Left ventricle myocardium inferior (tissue), 1 donor: Measurements from ENCODE around the gene RPS6KB2. TPM values are rescaled to one million over a fixed set of nuclear protein-coding genes. Genes with fewer than 3 reads are reported as not detected.

ENCODE experiments used
- DNase-seq: peaks from one replicate; pipeline ENCODE4 v3.0.0-alpha.2; 2020
- H3K27ac ChIP-seq: fragments of 200-600 bp; replicated peaks from 2 replicates; pipeline ENCODE4 v1.8.0; 2021
- H3K27me3 ChIP-seq: fragments of 200-600 bp; 2 replicates; pipeline ENCODE4 v1.8.0; 2021; ENCODE audit warnings: low read depth
- H3K36me3 ChIP-seq: fragments of 200-600 bp; 2 replicates; pipeline ENCODE4 v1.8.0; 2021
- H3K4me1 ChIP-seq: fragments of 200-600 bp; 2 replicates; pipeline ENCODE4 v1.8.0; 2021
- H3K4me3 ChIP-seq: fragments of 200-600 bp; 2 replicates; pipeline ENCODE4 v1.8.0; 2021; ENCODE audit warnings: mild to moderate bottlenecking, moderate library complexity
- H3K9me3 ChIP-seq: fragments of 200-600 bp; replicated peaks from 2 replicates; pipeline ENCODE4 v1.8.0; 2021
- intact Hi-C: fragments of 100-400 bp; cut with micrococcal nuclease; formaldehyde crosslinking; loops from one replicate; pipeline ENCODE4 v1.11.0; 2022
- total RNA-seq: library from RNA; stranded (reverse); fragmentation: NEBNext Ultra II Directional; extraction: Animal tissue kit (Norgen Biotek cat#: 25700); gene quantifications from one replicate; pipeline ENCODE4 v1.2.1, GENCODE V29; 2021
- TF ChIP-seq, protein P1 (sequence below): fragments of 200-600 bp; IDR thresholded peaks from 2 replicates; pipeline ENCODE4 v1.8.0; 2021; ENCODE audit warnings: antibody characterized with exemption, mild to moderate bottlenecking, borderline replicate concordance
- donor health status: DM: no; HTN: yes; CAD: no; lungs with severe emphysema.

The RPS6KB2 gene
- total RNA-seq, 1 donor from 2014 or later, result 21.3 TPM

DNA sequence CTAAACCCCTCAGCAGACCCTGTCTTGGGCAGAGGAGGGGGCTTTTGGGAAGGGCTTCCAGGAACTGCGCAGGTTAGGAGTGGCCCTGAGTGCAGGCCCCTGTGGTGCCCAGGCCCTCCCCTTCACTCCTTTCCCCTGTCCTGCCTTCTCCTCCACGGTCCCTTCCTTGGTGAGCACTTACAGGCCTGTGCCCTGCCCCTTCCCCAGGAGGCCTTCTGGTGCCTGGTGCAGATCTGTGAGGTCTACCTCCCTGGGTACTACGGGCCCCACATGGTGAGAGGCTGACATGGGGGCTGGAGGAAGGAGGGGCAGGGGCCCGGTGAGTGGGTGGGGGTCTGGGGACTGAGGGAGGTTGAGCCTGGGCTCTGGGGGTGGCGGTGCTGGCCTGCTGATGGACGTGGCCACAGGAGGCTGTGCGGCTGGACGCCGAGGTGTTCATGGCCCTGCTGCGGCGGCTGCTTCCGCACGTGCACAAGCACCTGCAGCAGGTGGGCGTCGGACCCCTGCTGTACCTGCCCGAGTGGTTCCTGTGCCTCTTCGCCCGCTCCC is 21.8 kb upstream of the RPS6KB2 start:
- Histone ChIP-seq H3K27ac (no peak overlapping the region), H3K27me3 (peaks cover 41% of the 10 kb centered on the region), H3K4me3 (no peak overlapping the region), H3K4me1 (peaks cover 25% of the 10 kb centered on the region), H3K36me3 (no peaks in the 10 kb centered on the region), H3K9me3 (no peaks in the 10 kb centered on the region)
- intact Hi-C loops, result no loop called here
- TF ChIP-seq, protein P1, sequence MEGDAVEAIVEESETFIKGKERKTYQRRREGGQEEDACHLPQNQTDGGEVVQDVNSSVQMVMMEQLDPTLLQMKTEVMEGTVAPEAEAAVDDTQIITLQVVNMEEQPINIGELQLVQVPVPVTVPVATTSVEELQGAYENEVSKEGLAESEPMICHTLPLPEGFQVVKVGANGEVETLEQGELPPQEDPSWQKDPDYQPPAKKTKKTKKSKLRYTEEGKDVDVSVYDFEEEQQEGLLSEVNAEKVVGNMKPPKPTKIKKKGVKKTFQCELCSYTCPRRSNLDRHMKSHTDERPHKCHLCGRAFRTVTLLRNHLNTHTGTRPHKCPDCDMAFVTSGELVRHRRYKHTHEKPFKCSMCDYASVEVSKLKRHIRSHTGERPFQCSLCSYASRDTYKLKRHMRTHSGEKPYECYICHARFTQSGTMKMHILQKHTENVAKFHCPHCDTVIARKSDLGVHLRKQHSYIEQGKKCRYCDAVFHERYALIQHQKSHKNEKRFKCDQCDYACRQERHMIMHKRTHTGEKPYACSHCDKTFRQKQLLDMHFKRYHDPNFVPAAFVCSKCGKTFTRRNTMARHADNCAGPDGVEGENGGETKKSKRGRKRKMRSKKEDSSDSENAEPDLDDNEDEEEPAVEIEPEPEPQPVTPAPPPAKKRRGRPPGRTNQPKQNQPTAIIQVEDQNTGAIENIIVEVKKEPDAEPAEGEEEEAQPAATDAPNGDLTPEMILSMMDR, result no peak
- no peak for DNase-seq

DNA sequence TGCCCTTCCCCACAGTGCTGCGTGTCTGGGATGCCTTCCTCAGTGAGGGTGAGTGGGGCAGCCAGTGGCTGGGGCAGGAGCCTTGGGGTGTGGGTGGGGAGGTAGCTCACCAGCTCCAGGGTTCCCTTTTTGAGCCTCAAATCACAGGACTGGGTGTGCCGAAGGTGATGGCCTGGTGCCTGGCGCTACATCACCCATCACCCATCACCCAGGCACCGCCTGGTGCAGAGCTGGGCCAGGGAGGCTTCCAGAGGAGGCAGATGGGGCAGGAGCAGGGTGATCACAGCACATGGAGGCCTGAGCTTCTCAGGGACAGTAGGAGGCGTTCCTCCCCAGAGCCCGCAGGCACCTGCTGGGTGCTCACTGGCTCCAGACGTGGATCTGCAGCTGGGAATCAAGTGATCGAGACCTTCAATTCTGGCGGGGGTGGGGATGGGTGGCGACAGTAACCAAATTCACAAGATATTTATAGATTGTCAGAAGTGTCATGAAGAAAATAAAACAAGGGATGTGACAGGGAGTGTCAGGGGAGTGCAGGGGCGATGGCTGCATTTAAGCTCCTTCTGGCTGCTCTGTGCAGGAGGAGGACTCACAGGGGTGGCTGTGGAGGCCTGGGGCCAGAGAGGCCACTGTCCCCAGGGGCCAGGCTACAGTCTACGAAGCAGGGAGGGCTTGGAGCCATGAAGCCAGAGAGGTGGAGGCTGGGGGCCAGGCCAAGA is 21.2 kb upstream of the RPS6KB2 start:
- TF ChIP-seq, protein P1, result no peak
- H3K4me1 ChIP-seq, result peaks cover 22% of the 10 kb centered on the region
- H3K4me3 ChIP-seq, result no peak overlapping the region
- H3K36me3 ChIP-seq, result no peaks in the 10 kb centered on the region
- DNase-seq, result no peak
- intact Hi-C loops, result no loop called here
- H3K27ac ChIP-seq, result no peak overlapping the region
- no peaks in the 10 kb centered on the region for H3K9me3 ChIP-seq
- peaks cover 47% of the 10 kb centered on the region for H3K27me3 ChIP-seq

DNA sequence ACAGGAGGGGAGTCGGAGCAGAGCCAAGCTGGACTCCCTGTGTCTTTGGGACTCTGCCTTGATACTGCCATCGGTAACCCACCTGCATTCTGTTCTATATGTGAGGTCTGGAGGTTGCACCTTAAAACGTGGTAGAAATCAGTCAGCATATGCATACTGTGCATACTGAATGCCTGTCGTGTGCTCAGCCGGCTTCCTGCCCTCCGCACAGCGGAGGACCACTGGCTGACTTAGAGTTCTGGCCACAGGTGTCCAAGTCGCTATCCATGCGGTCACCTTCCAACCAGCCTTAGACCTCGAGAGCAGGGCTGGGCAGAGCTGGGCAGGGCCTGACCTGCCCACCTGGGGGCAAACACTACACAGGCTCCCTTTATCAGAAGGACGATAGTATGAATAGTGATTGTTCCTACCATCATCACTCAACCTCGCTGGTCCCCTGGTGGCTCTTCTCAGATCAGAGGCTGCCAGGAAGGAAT is 20.6 kb upstream of the RPS6KB2 start:
- Histone ChIP-seq H3K27me3 (peaks cover 53% of the 10 kb centered on the region), H3K4me1 (peaks cover 16% of the 10 kb centered on the region), H3K36me3 (no peaks in the 10 kb centered on the region), H3K4me3 (no peak overlapping the region), H3K9me3 (no peaks in the 10 kb centered on the region), H3K27ac (no peak overlapping the region)
- no peak for DNase-seq
- intact Hi-C loops, result no loop called here
- TF ChIP-seq, protein P1, result no peak

DNA sequence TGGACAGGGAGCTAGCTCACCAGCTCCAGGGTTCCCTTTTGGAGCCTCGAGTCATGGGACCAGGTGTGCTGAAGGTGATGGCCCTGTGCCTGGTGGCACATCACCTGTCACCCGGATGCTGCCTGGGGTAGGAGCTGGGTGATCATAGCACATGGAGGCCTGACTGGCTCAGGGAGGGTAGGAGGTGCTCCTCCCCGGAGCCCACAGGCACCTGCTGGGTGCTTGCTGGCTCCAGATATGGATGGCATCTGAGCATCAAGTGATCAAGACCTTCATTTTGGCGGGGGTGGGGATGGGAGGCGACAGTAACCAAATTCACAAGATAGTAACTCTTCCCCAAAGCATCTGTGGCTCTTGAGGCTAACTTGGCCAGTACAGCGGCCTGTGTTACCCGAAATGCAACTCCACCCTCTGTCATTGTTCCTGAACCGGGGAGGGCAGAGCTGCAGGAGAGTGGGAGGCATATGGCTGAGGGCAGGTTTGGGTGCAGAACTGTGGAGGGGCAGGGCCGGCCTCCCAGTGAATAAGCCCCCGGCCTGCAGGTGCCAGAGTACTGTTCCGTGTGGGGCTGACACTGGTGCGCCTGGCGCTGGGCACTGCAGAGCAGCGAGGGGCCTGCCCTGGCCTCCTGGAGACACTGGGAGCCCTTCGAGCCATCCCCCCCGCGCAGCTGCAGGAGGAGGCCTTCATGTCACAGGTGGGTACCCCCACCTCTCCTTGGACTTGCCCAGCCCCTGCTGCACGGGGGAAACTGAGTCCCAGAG is 19.7 kb upstream of the RPS6KB2 start:
- no peak for DNase-seq
- Histone ChIP-seq H3K4me1 (peaks cover 9% of the 10 kb centered on the region), H3K27me3 (peaks cover 62% of the 10 kb centered on the region), H3K27ac (no peak overlapping the region), H3K36me3 (no peaks in the 10 kb centered on the region), H3K9me3 (no peaks in the 10 kb centered on the region), H3K4me3 (no peak overlapping the region)
- intact Hi-C loops, result no loop called here
- TF ChIP-seq, protein P1, result no peak

DNA sequence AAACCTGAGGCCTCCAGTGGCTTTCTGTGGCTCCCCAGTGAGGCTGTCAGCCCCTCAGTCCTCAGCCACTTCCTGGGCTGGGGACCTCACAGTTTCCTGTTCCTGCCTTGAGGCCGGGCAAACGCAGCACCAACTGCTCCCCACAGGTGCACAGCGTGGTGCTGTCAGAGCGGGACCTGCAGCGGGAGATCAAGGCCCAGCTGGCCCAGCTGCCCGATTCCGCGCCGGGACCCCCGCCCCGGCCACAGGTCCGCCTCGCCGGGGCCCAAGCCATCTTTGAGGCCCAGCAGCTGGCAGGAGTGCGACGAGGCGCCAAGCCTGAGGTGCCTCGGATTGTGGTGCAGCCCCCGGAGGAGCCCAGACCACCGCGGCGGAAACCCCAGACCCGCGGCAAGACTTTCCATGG is 19.0 kb upstream of the RPS6KB2 start:
- DNase-seq, result no peak
- intact Hi-C loops, result no loop called here
- Histone ChIP-seq H3K4me1 (peaks cover 8% of the 10 kb centered on the region), H3K9me3 (no peaks in the 10 kb centered on the region), H3K27me3 (peaks cover 68% of the 10 kb centered on the region), H3K27ac (no peak overlapping the region), H3K36me3 (no peaks in the 10 kb centered on the region), H3K4me3 (no peak overlapping the region)
- TF ChIP-seq, protein P1, result no peak
